Suppressor macrophage treated with lipopolysaccharide for 1 hour (primary cell): ENCODE data around the gene MAP1LC3B.
"Not testable (repeated sequence)": the region's sequence is repeated elsewhere in the genome, so short reads cannot be mapped to it uniquely, and the experiment has no call there.

Source experiments
- DNase-seq, 3 donors: peaks; one replicate each; pipeline ENCODE4 v3.0.0-alpha.2; 2020 to 2022

The MAP1LC3B gene

GRCh38 chr16:87361916-87362619 lies 30.1 kb upstream of the MAP1LC3B start:
- no peak for DNase-seq

GRCh38 chr16:87362828-87363559 lies 29.1 kb upstream of the MAP1LC3B start:
- not testable (repeated sequence) for DNase-seq

- no peak for DNase-seq
Observed at GRCh38 chr16:87363771-87364455, 28.2 kb upstream of the MAP1LC3B start.

- DNase-seq = no peak
Observed at GRCh38 chr16:87365021-87365713, 27.0 kb upstream of the MAP1LC3B start.

GRCh38 chr16:87366288-87366687 lies 25.8 kb upstream of the MAP1LC3B start:
- DNase-seq = no peak

- DNase-seq = no peak
Observed at GRCh38 chr16:87366930-87367329, 25.2 kb upstream of the MAP1LC3B start.

GRCh38 chr16:87367529-87367928 lies 24.6 kb upstream of the MAP1LC3B start:
- DNase-seq = no peak

GRCh38 chr16:87368029-87368770 lies 23.9 kb upstream of the MAP1LC3B start:
- peak; percentile 16 to 82 (median 75) for DNase-seq

- no peak for DNase-seq
Observed at GRCh38 chr16:87369117-87369765, 22.9 kb upstream of the MAP1LC3B start.

GRCh38 chr16:87369796-87370719 lies 22.1 kb upstream of the MAP1LC3B start:
- DNase-seq = no peak

GRCh38 chr16:87371261-87371866 lies 20.8 kb upstream of the MAP1LC3B start:
- DNase-seq = no peak

- no peak for DNase-seq
Observed at GRCh38 chr16:87372305-87372704, 19.8 kb upstream of the MAP1LC3B start.

GRCh38 chr16:87374313-87374712 lies 17.8 kb upstream of the MAP1LC3B start:
- DNase-seq = no peak

- peak in 2 of 3 donors; percentile 28 to 53 for DNase-seq
Observed at GRCh38 chr16:87375426-87376135, 16.6 kb upstream of the MAP1LC3B start.

GRCh38 chr16:87376660-87377059 lies 15.5 kb upstream of the MAP1LC3B start:
- DNase-seq = no peak

- not testable (repeated sequence) for DNase-seq
Observed at GRCh38 chr16:87379312-87379752, 12.8 kb upstream of the MAP1LC3B start.

GRCh38 chr16:87380403-87380802 lies 11.7 kb upstream of the MAP1LC3B start:
- no peak for DNase-seq

GRCh38 chr16:87380881-87381280 lies 11.3 kb upstream of the MAP1LC3B start:
- peak in 2 of 3 donors; percentile 34 to 66 for DNase-seq

GRCh38 chr16:87382023-87382785 lies 9.9 kb upstream of the MAP1LC3B start:
- no peak for DNase-seq
